Activated CD4-positive, alpha-beta T cell treated with anti-CD3 and anti-CD28 coated beads, Interleukin-10, Interleukin-2, amounts not matched to agents 100 ng/mL and 50 ng/mL, durations not matched to agents 16 hours and 8 hours (primary cell): ENCODE results near the gene MEGF11.
"Not testable (repeated sequence)": the region's sequence is repeated elsewhere in the genome, so short reads cannot be mapped to it uniquely, and the experiment has no call there.

Experiments used
- DNase-seq: peaks from one replicate; pipeline ENCODE4 v3.0.0-alpha.2; 2020

Gene MEGF11

DNA sequence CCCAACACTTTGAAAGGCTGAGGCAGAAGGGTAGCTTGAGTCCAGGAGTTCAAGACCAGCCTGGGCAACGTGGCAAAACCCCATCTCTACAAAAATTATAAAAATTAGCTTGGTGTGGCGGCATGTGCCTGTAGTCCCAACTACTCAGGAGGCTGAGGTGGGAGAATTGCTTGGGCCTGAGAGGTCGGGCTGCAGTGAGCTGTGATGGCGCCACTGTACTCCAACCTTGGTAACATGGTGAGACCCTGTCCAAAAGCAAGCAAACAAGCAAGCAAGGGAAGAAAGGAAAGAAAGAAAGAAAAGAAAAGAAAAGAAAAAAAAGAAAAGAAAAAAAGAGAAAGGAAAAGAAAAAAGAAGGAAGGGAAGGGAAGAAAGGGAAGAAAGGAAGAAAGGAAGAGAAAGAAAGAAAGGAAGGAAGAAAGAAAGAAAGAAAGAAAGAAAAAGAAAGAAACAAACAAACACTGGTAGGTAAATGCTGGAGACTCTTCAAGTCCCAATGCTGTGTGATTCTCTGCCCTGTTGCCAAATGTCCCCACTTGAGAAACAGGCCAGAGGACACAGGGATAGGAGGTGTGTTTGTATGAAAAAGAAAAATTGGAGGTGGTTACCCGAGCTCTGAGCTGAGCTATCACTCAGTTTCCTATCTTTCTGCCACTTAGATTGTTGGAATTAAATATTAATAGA lies 263.1 kb downstream of the MEGF11 start:
- no peak for DNase-seq

DNA sequence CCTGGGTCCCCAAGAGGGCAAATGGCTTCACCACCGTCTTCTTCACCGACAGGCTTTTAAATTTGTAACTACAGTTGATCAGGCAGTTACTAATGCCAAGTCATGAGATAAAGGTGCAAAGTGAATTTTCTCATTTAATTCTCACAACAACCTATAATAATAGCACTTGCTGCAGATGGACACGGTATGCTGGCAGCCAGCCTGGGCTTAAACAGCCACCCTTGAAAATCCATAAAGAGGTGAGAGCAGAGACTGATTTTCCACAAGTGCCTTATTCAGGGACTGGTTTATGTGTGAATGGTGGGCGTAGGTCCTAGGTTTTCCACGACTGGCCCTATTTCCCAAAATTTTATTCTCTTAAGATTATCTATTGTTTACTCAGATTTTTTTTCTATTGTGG lies 266.4 kb downstream of the MEGF11 start:
- no peak for DNase-seq

DNA sequence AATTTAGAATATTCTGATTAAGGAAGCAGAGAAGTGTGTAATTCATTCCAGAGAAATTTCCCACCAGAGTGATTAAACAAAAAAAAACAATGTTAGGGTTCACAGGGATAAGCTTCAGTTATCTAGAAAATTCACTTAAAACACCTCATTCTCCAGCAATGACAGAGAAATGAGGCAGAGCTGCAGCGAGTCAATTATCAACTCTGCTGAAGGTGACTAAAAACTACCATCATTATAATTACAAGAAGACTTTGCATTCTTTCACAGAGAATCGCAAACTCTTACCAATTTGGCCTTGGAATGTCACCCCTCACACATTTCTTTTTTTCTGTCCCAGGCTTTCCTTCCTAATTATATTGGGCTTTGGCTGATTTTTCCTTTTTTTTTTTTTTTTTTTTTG lies 267.1 kb downstream of the MEGF11 start:
- DNase-seq: no peak

DNA sequence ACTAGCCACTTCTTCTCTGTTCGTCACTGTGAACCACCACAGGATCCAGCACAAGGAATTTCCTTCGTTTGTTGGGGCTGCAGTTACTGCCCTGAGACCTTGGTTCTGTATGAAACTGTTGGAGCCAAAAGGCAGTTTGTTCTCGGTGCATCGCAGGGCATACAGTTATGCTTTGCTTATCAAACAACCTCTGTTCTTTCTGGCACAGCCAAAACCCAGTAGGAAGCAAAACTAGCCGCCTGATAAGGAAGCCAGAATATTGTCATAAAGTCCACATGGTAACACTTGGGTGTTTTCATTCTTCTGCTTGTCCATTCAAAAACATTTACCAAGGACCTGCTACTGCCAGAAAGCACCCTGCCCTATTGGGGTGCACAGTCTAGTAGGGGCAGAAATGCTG lies 268.2 kb downstream of the MEGF11 start:
- DNase-seq: no peak

DNA sequence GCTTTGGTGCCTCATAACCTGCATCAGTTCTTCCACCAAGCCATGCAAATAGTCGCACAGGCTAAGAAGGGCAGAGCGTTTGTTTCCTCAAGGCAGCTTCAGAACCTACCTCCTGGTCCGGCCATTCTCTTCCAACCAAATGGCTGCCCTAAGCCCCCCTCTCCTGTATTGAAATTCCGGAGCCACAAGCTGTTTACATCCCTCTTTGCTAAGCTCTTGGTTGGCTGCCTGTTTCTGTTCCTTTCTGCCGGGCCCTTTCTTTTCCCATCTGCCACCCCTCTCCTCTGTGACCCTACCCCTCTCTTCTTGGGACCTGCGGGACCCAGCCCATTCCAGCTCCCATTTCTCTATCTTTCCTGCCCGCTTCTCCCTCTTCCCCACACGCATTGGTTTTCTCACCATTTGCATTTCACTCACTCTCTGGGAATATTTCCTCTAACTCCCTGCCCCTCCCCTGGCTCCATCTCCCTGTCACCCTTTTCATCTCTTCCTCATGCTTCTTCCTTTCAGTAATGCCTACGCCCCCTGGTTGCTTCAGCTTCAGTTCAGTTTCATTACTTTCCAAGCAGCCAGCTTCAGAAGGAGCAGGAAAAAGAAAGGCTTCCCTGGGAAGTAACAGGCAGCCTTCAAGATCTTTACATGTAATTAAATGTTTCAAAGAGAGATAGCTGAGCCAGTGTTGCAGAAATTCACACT lies 270.8 kb downstream of the MEGF11 start:
- DNase-seq: no peak

DNA sequence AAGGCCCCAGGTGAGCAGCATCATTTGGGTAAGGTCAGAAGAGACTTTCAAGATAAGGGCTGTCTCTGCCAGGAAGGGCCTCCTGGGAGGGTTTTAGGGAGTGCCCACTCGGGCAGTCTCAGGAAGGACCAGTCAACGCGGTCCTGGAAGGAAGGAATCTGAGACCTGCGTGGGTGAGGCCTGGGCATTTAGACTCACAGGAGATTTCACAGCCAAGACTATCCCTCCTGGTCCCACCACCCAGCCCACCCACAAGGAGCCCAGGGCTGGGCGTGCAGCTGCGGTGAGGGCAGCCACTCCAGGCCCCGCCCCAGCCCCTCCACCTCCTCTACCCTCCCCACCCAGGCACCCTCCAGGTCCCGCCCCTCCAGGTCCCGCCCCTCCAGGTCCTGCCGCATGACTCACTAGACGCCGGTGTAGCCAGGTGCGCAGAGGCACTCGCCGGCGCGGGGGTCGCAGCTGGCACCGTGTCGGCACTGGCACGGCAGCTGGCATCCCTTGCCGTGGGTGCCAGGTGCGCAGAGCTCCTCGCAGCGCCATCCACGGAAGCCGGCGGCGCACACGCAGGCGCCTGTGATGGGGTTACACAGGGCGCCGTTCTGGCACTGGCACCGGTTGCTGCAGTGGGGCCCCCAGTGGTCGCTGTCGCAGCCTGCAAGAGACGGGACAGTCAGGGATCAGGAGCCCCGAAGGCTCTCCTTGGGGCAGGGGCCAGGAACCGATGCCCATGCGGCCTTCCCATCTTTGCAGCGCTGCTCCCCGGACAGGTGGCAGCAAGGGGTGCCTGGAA lies 271.5 kb downstream of the MEGF11 start:
- DNase-seq: peak; percentile 20

DNA sequence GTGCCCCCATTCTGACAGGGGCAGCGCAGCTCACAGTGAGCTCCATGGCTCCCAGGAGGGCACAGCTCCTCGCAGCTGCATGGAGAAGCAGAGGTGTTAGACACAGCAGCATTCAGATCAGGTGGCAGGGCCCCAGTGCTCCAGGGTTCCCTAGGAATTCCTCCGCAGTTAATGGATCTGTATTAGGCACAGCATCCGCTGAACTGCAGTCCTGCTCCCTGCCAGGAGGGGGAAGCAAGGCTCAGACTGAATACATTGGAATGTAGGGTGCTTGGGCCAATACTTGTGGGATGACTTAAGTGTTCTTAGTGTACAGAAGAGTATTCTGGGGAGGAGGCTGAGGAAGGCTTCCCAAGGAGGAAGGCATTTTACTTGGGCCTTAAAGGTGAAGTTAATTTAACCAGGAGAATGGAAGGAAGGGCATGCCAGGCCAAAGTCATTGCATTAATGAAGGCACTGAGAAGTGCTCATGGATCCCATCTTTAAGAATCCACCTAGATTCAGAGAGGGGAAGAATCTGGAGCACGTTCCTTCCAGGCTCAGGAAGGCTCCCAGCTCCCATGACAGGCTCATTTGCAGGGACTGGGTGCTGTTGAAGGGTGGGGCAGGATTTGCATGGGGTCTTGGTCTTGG lies 272.6 kb downstream of the MEGF11 start:
- peak; percentile 22 for DNase-seq

DNA sequence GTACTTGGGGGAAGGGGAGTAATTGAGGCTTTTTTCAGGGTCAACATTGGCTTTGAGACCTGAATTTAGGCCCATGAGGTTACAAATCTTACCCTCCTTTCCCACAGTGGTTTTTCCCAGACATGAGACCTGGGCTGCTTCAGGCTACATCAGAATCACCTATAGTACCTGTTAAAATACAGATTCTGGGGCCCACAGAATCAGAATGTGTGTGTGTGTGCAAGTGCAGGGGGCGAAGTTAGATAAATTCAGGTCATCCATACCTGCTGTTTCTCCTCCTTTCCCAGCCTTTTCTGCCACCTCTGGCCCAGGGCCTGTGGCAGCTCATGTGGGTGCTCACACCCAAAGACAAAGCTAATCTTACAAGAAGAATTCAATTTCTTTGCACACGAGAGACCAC lies 273.7 kb downstream of the MEGF11 start:
- no peak for DNase-seq

DNA sequence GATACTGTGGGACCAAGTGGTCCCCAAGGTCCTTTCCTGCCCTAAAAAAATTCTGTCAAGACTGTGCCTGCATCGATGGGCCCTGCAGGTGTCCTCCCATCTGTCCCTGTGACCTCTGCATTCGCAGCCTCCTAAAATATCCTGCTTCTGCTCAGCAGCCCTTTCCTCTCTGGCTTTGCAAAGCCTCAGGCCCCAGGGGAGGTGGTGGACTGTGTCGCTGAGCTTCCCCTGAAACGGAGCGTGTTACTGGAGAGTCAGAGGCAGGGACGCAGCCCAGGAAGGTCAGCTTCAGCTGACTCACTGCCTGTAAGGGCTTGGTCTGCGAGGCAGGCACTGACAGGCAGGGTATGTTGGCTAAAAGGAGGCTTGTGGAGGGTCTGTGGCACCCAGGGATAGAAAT lies 274.2 kb downstream of the MEGF11 start:
- DNase-seq: no peak

DNA sequence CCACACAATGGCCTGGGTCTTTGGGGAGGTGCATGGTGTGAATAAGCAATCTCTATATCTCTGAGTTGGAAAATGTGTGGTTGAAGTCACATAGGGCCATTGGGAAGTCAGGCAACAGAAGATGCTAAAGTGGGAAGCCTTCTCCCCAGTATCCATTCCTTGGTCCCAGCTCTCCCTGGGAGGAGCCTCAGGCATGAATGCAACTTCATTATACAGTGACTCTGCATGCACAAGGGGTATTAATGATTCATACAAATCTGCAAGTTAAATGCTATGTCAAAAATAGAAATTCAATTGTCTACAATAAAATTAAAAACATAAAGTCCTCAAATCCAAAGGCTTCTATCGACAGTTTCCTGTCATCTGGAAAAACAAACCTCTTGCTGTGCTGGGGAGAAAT lies 275.4 kb downstream of the MEGF11 start:
- no peak for DNase-seq

DNA sequence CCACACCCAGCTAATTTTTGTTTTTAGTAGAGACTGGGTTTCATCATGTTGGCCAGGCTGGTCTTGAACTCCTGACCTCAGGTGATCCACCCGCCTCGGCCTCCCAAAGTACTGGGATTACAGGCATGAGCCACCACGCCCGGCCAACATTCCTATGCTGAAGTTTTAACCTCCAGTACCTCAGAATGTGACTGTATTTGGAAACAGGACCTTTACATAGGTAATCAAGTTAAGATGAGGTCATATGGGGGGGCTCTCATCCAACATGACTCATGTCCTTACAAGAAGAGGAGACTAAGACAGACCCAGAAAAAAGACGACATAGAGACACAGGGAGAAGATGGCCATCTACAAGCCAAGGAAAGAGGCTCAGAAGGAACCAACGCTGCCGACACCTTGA lies 277.4 kb downstream of the MEGF11 start:
- not testable (repeated sequence) for DNase-seq

DNA sequence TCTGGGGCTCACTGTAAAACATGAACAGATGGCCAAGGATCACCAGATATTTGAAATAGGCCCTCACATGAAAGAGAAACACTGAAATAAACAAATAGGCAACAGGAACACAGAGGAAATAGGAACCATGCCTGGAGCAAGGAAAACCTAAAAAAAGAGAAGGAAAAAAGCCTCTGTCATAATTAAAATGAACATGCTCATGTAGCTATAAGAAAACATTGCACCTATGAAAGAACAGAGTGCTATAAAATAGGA lies 281.9 kb downstream of the MEGF11 start:
- DNase-seq: no peak

DNA sequence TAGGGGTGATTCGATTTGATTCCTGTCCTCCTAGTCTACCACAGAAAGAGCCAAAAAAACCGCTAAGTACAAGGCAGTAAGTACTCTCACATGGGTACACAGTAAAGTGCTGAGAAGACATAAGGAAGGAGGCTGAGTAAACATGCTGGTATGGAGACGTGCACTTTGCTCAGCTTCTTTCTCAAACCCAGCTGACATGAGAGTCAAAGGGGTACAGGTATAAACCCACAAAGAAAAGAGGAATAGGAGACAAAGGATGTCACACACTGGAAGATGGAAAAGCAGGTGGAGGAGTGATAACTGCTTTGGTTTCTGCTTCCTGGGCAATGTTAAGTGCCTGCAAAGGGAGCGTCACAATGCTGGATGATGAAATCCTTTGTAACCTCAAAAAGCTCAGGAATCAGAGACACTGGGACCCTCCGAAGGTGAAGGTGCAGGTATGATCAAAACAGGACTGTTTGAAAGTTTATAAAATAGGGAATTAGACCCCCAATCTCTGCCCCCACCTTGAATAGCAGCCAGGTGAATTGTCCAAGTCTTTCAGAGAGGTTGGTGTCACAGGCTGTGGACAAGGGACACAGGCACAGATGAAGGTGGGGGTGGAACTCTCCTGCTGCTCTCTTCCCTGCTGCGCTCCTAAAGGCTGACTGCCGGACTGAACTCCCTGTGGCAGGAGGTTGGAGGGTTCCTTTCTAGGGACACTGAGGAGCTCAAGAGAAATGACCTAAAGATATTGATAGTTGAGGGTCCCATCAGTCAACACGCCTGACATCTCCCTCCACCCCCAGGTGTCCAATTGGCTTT lies 282.4 kb downstream of the MEGF11 start:
- no peak for DNase-seq

DNA sequence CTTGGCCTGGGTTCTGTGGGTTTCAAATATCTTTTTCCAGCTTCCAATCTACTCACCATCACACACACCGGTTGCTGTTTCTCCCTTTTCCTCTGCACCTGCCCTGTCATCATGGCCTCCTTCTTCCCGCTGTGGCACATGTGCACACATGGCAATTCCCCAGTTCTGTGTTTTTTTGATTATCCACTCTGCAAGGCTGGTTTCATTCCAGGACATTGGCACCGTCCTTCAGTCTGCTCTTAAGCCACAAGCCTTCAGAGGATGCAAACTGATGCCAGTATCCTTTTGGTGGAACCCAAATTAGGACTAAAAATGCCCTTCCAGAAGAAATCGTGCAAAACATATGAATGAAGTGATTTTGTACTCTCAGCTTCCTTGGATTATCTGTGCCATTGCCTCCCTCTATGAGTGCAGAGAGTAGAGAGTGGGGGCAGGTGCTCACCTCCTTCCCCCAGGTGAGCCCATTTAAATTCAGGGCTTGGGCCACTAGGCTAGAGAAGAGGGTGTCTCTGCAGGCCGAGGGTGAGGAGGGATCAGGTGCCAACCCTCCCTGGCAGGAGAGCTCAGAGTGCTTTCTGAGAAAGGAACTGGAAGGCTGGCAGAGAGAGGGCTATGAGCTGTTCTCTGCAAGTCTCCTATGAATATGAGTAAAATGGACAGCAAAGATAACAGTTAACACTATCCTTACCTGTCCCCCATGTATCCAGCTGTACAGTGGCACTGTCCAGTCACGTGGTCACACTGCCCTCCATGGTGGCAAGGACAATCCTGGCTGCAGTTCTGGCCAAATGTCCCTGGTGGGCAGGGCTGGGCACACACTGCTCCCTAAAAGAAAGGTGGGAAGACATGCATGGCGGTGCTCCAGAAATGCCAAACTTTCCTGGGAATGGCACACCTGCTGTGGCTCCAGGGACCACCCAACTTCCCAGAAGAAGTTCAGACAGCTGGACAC lies 283.4 kb downstream of the MEGF11 start:
- DNase-seq: no peak

DNA sequence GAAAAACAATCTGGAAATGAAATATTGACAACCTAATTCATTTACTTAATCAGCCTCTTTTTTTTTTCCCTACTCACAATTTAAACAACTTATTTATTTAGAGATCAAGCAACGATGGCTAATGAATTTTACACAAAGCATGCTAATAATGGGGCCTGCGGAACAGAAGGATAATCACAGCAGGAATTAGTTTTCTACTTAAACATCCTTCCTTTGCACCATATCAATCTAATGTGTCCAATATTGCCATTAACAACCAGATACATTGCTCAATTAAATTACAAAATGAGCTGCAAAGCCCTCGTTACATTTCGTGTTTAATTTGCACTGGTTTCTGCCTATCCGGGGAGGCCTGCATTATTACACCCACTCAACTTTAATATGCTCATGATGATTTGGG lies 285.0 kb downstream of the MEGF11 start:
- no peak for DNase-seq

DNA sequence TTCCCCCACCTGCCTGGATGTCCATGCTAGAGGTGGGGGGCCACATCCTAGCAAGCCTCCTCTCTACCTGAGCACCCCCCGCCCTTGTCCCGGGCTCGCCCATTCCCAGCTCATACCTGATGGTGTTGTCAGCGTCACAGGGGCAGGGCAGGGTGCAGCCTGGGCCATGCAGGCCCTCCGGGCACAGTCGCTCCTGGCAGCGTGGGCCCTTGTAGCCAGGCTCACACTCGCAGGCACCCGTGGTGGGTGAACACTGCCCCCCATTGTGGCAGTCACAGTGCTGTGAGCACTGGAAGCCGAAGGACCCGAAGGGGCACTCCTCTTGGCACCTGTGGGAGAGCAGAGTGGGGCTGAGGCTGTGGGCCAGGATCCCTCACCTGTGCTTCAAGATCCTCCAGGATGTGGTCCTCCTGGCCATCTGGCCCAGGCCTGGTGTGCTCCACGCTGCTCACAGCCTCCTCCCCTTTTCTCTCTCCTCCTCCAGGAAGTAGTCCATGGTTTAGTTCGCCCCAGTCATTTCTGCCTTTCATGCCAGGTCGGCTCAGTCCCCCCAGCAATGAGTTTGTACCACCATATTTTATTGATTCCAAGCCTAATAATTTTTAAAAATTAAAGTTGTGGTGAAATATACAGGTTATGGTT lies 288.6 kb downstream of the MEGF11 start:
- no peak for DNase-seq

DNA sequence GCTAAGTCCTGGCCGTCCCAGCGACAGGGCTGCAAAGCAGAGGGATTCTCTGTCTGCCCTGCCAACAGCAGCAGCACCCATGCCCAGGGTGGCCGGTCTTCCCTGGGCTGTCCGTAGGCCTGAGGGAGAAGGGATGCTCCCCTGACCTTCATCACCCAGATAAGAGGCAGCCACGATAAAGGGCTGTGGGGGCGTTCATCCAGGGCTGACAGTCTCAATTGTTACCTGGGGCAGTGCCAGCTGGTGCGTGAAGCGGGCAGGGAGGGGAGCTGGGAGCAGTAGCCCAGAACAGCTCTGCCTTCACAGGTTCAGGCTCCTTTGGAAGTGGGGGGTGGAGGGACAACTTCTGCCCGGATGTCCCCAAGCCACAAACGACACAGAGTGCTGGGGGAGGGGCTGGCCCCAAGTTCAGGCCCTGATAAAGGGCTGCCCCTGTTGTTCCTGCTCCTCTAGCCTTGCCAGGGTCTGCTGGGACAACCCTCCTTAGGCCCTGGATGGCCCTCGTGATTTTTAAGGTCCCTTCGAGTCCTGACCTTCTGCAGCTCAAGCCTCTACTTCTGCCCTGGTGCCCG lies 289.6 kb downstream of the MEGF11 start:
- no peak for DNase-seq

DNA sequence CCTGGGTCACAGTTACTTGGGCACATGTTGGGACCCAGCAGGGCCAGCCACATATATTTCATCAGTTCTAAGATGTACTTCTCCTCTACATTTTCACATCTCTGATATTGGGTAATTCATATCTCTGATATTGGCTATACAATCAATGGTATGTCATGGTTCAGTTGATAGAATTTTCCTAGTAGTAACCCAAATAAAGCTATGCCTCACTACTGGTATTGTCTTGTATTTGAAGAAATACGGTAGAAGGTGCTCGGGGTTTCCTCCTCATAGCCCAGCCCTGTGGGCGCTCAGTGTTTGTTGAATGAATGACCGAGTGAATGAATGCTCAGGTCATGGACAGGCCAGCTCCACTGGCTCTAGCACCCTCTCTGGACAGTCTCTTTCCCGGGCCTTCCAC lies 290.2 kb downstream of the MEGF11 start:
- DNase-seq: no peak

DNA sequence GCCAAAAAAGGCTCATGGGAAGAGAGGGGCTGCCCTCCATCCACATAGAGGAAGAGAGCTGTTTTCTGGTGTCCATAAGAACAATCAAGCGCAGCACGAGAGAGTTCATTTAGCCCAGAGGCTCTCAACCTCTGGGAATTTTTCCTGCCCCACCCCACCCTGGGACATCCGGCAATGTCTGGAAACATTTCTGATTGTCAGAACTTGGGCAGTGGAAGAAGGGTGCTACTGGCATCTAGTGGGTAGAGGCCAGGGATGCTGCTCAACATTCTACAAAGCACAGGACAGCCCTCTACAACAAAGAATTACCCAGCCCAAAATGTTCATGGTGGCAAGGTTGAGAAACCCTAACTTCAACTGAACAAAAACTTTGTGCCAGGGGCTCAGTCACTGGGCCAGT lies 291.4 kb downstream of the MEGF11 start:
- DNase-seq: no peak

DNA sequence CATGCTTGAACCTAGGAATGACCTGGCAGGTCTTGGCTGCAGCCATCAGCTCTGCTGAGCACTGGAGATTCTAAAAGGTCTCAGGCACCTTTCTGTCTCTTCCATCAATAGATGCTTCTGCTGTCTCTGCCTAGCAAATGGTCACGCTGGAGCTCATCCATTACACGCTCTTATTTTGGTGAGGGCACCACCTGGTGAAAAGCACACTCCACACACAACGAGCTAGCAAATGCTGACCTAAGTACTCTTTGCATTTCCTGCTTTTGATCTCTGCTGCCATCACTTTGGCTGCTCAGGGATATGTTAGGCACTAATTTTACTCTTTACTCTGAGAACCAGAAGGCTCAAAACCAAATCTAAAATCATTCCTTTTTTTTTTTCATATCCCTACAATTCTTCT lies 293.0 kb downstream of the MEGF11 start:
- no peak for DNase-seq

DNA sequence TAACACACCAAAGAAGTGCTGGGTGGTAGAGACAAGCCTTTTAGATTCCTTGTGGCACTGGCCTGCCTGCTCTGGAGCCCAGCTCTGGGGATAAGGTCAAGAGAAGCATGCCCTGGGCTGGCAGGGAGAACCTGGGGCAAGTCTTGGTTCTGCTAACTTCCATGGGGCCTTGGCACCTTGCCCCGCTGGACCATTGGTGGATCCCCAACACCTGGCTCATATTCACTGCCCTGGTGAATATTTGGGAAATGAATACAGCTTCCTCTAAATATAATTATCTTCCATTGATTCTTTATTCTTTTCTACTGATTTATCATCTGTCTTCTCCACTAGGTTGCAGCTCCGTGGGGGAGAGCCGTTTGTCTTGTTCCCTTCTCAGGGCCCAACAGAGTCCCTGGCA lies 294.7 kb downstream of the MEGF11 start:
- no peak for DNase-seq
